HG02678 (cell line): Measurements from ENCODE around the gene GNG8.

ENCODE experiments used
- ATAC-seq: cut with Tn5 transposase; IDR thresholded peaks from one replicate; pipeline ENCODE4 v1.9.1; 2021; ENCODE audit warnings: mild to moderate bottlenecking, moderate library complexity; ENCODE audit not compliant: unreplicated experiment

Gene GNG8

GRCh38 chr19:46620716-46621115 lies 15.3 kb downstream of the GNG8 start:
- ATAC-seq: no peak

GRCh38 chr19:46620267-46620666 lies 15.7 kb downstream of the GNG8 start:
- ATAC-seq: no peak

GRCh38 chr19:46618670-46619231 lies 17.3 kb downstream of the GNG8 start:
- no peak for ATAC-seq

GRCh38 chr19:46617601-46618000 lies 18.4 kb downstream of the GNG8 start:
- ATAC-seq: no peak

GRCh38 chr19:46616631-46617322 lies 19.2 kb downstream of the GNG8 start:
- ATAC-seq: no peak

GRCh38 chr19:46615966-46616365 lies 20.0 kb downstream of the GNG8 start:
- ATAC-seq: no peak

GRCh38 chr19:46614114-46614722 lies 21.8 kb downstream of the GNG8 start:
- no peak for ATAC-seq

- ATAC-seq: no peak
Measured at GRCh38 chr19:46613525-46613924, 22.5 kb downstream of the GNG8 start.

- ATAC-seq: no peak
Measured at GRCh38 chr19:46611776-46612175, 24.2 kb downstream of the GNG8 start.

- ATAC-seq: no peak
Measured at GRCh38 chr19:46610851-46611770, 24.9 kb downstream of the GNG8 start.

- ATAC-seq: no peak
Measured at GRCh38 chr19:46610413-46610775, 25.6 kb downstream of the GNG8 start.

- no peak for ATAC-seq
Measured at GRCh38 chr19:46609511-46610412, 26.2 kb downstream of the GNG8 start.

- ATAC-seq: no peak
Measured at GRCh38 chr19:46608581-46609345, 27.2 kb downstream of the GNG8 start.

- ATAC-seq: no peak
Measured at GRCh38 chr19:46608178-46608577, 27.8 kb downstream of the GNG8 start.

GRCh38 chr19:46607448-46607841 lies 28.6 kb downstream of the GNG8 start:
- no peak for ATAC-seq

- ATAC-seq: no peak
Measured at GRCh38 chr19:46606681-46607447, 29.1 kb downstream of the GNG8 start.

GRCh38 chr19:46606019-46606418 lies 30.0 kb downstream of the GNG8 start:
- no peak for ATAC-seq

- ATAC-seq: no peak
Measured at GRCh38 chr19:46605356-46605821, 30.6 kb downstream of the GNG8 start.
